Heart right ventricle (tissue), 16 donors: Measurements from ENCODE around the gene ADAM11. TPM values are rescaled to one million over a fixed set of nuclear protein-coding genes. Genes with fewer than 3 reads are reported as not detected.
"Not testable (repeated sequence)": the region's sequence is repeated elsewhere in the genome, so short reads cannot be mapped to it uniquely, and the experiment has no call there.

Experiments used
- ATAC-seq, 8 donors: fragments of 200-7000 bp; cut with Tn5 transposase; one replicate each; pipeline ENCODE4 v1.9.1; 2020; ENCODE audit warnings: mild to moderate bottlenecking in 8 of 8, moderate library complexity in 8 of 8, moderate number of reproducible peaks in 1 of 8
- DNase-seq, 2 donors: peaks; one replicate each; pipeline ENCODE4 v3.0.0-alpha.2; 2020
- H3K27ac ChIP-seq, 10 donors: fragments of 200-600 bp; sonication (generic) in 2 of 10; one replicate each; pipeline versions ENCODE4 v1.5.0 to v1.8.0; 2020 to 2022; ENCODE audit warnings: mild to moderate bottlenecking in 3 of 10
- H3K27me3 ChIP-seq, 7 donors: fragments of 200-600 bp; one replicate each; pipeline ENCODE4 v1.8.0; 2021 to 2022; ENCODE audit warnings: mild to moderate bottlenecking in 2 of 7
- H3K36me3 ChIP-seq, 9 donors: fragments of 200-600 bp; sonication (generic) in 1 of 9; one replicate each; pipeline versions ENCODE4 v1.5.0 to v1.8.0; 2020 to 2022; ENCODE audit warnings: mild to moderate bottlenecking in 2 of 9
- H3K4me1 ChIP-seq, 9 donors: fragments of 200-600 bp; sonication (generic) in 1 of 9; one replicate each; pipeline versions ENCODE4 v1.5.0 to v1.8.0; 2020 to 2022; ENCODE audit warnings: mild to moderate bottlenecking in 4 of 9
- H3K4me3 ChIP-seq, 10 donors: fragments of 200-600 bp; sonication (generic) in 2 of 10; one replicate each; pipeline versions ENCODE4 v1.5.0 to v1.8.0; 2020 to 2022; ENCODE audit warnings: mild to moderate bottlenecking in 7 of 10, moderate library complexity in 2 of 10
- H3K9me3 ChIP-seq, 11 donors: fragments of 200-600 bp in 10 of 11; sonication (generic) in 2 of 11; one replicate each; pipeline versions ENCODE4 v1.5.0 to v1.8.0; 2013 to 2022; ENCODE audit warnings: mild to moderate bottlenecking in 2 of 11, control low read depth in 1 of 11, moderate library complexity in 1 of 11
- CTCF ChIP-seq, 9 donors: fragments of 200-600 bp; sonication (generic) in 2 of 9; IDR thresholded peaks; one replicate each; pipeline versions ENCODE4 v1.5.0 to v1.8.0; 2021 to 2022; ENCODE audit warnings: antibody characterized with exemption in 9 of 9, mild to moderate bottlenecking in 5 of 9, moderate library complexity in 1 of 9
- WGBS, 2 donors: extraction: QIAGEN DNeasy Blood & Tissue Kit; methylation state at CpG; one replicate each; pipeline ENCODE4 v1.1.7; 2013; ENCODE audit warnings: inconsistent platforms in 1 of 2; 5-methylcytosine and 5-hydroxymethylcytosine counted together
- intact Hi-C, 10 donors: fragments of 100-400 bp; cut with DNase I; formaldehyde crosslinking; loops; one replicate each; pipeline versions ENCODE4 v1.11.1 to v1.14.2; 2022
- polyA plus RNA-seq, 2 donors: library from polyadenylated mRNA; stranded (reverse); fragments of 200-250 nt; gene quantifications; one replicate each; pipeline ENCODE4 v1.2.3, GENCODE V29; 2013
- total RNA-seq, 10 donors: library from RNA; stranded (reverse); fragmentation: NEBNext Ultra II Directional in 3 of 10; extraction: Animal tissue kit (Norgen Biotek cat#: 25700) in 3 of 10; gene quantifications; one replicate each; pipeline versions ENCODE4 v1.2.1 to v1.2.4, GENCODE V29; 2021 to 2023
- donor health status: Arrhythmogenic right ventricular cardiomyopathy.
- donor health status: ischemic (EF 13 %, LVEDD 7.1; RV severe dilation, severe dysfunction).
- donor health status: healthy with polysubstance abuse.
- donor health status: DM: no; HTN: yes; CAD: no.
- donor health status: DM: no; HTN: no; CAD: no.
- donor health status: ischemic (EF 25% LVEDD 6.9; RV normal size, moderate dysfunction).
- donor health status: ischemic (EF 25% LVEDD 5.7; RV mildly dilated, moderate dysfunction).
- donor health status: healthy.
- donor health status: DM: yes; HTN: yes; CAD: no.
- donor health status: Ischemic cardiomyopathy.
- donor health status: ischemic (EF 35%, LVEDD 5.7; RV mildly dilated, moderate dysfunction).
- donor health status: nonischemic (EF 11% LVEDD 7.7; RV severe dilation, severe dysfunction).
- donor health status: DM: yes; HTN: yes; CAD: no.
- donor health status: PGD.
- donor health status: ischemic (EF 29% LVEDD 5.4; RV normal size, mild dysfunction).
- donor health status: nonischemic (EF 23%, LVEDD 6.1; RV moderate dilation, normal function).

Gene ADAM11
- total and polyA plus RNA-seq, 12 donors: 0.75 to 18.3 (median 7.8) TPM

GRCh38 chr17:44741316-44741715 lies 17.5 kb upstream of the ADAM11 start:
- ATAC-seq: no peak
- 91% methylated on average over 8 of the region's 8 CpGs for WGBS, 2 donors
- H3K4me3 ChIP-seq: no peak overlapping the region
- H3K36me3 ChIP-seq: peaks cover 0 to 55% (median 0%) of the 10 kb centered on the region in 9 donors
- no peaks in the 10 kb centered on the region for H3K9me3 ChIP-seq
- TF ChIP-seq CTCF (IDR thresholded peaks at IDR 0.05): no peak
- no peaks in the 10 kb centered on the region for H3K27me3 ChIP-seq
- intact Hi-C loops: no loop called here
- H3K27ac ChIP-seq: no peak overlapping the region
- DNase-seq: no peak
- H3K4me1 ChIP-seq: no peaks in the 10 kb centered on the region

- Histone ChIP-seq H3K36me3 (peaks cover 0 to 50% (median 7%) of the 10 kb centered on the region in 9 donors), H3K4me1 (peaks cover 0 to 7% (median 0%) of the 10 kb centered on the region in 9 donors), H3K9me3 (no peaks in the 10 kb centered on the region), H3K4me3 (no peak overlapping the region), H3K27me3 (no peaks in the 10 kb centered on the region), H3K27ac (no peak overlapping the region)
- no peak for TF ChIP-seq CTCF (IDR thresholded peaks at IDR 0.05)
- intact Hi-C loops: no loop called here
- no peak for ATAC-seq
- WGBS, 2 donors: 78 to 85% methylated on average over 1 of the region's 1 CpG
- DNase-seq: no peak
These were observed 13.5 kb upstream of the ADAM11 start for GRCh38 chr17:44745301-44745700.

- H3K4me3 ChIP-seq, H3K27ac ChIP-seq, H3K4me1 ChIP-seq, H3K27me3 ChIP-seq, ATAC-seq, intact Hi-C loops, DNase-seq, H3K9me3 ChIP-seq: not testable (repeated sequence)
- peaks cover 0 to 51% (median 7%) of the 10 kb centered on the region in 9 donors for H3K36me3 ChIP-seq
- WGBS, 2 donors: 94 to 97% methylated on average over 5 of the region's 5 CpGs
These were observed 13.1 kb upstream of the ADAM11 start for GRCh38 chr17:44745738-44746137.

- intact Hi-C loops: no loop called here
- DNase-seq: no peak
- no peak overlapping the region for H3K4me3 ChIP-seq
- no peaks in the 10 kb centered on the region for H3K9me3 ChIP-seq
- no peaks in the 10 kb centered on the region for H3K27me3 ChIP-seq
- no peak for TF ChIP-seq CTCF (IDR thresholded peaks at IDR 0.05)
- H3K4me1 ChIP-seq: peaks cover 0 to 9% (median 0%) of the 10 kb centered on the region in 9 donors
- peaks cover 0 to 46% (median 0%) of the 10 kb centered on the region in 9 donors for H3K36me3 ChIP-seq
- no peak for ATAC-seq
- H3K27ac ChIP-seq: no peak overlapping the region
These were observed 11.2 kb upstream of the ADAM11 start for GRCh38 chr17:44747566-44747965.

GRCh38 chr17:44749076-44749979 lies 9.5 kb upstream of the ADAM11 start:
- peaks cover 0 to 34% (median 0%) of the 10 kb centered on the region in 9 donors for H3K36me3 ChIP-seq
- H3K27me3 ChIP-seq: no peaks in the 10 kb centered on the region
- peak overlapping the region in 6 of 10 donors; percentile 8 to 34 (median 27) for H3K4me3 ChIP-seq
- no peaks in the 10 kb centered on the region for H3K9me3 ChIP-seq
- 70 to 72% methylated on average over 19 of the region's 19 CpGs for WGBS, 2 donors
- TF ChIP-seq CTCF (IDR thresholded peaks at IDR 0.05): no peak
- peak overlapping the region in 1 of 10 donors; percentile 62 for H3K27ac ChIP-seq
- intact Hi-C loops: no loop called here
- peaks cover 0 to 9% (median 0%) of the 10 kb centered on the region in 9 donors for H3K4me1 ChIP-seq
- DNase-seq: no peak
- ATAC-seq: peak; percentile 7 to 72 (median 45)
